Breast epithelium (tissue), 3 donors: ENCODE data around the gene EFCAB14.

ENCODE experiments used
- CTCF ChIP-seq, 3 donors: fragments of 450-650 bp; IDR thresholded peaks; one replicate each; pipeline ENCODE4 v1.5.1; 2016 to 2017; ENCODE audit warnings: antibody characterized with exemption in 3 of 3, mild to moderate bottlenecking in 3 of 3, moderate library complexity in 3 of 3
- POLR2A ChIP-seq: fragments of 450-650 bp; IDR thresholded peaks from one replicate; pipeline ENCODE4 v1.6.1; 2016; ENCODE audit warnings: antibody characterized with exemption, mild to moderate bottlenecking, moderate library complexity
- POLR2AphosphoS5 ChIP-seq, 3 donors: sonication (generic); formaldehyde crosslinking; IDR thresholded peaks; one replicate each; pipeline ENCODE4 v1.6.1; 2017; ENCODE audit warnings: antibody characterized with exemption in 3 of 3

- TF ChIP-seq POLR2AphosphoS5 (IDR thresholded peaks at IDR 0.05) (no peak), POLR2A (no peak), CTCF (IDR thresholded peaks at IDR 0.05) (no peak)
Observed at GRCh38 chr1:46645815-46646214, 73.1 kb downstream of the EFCAB14 start.
